ENCODE measurements around the gene PPP6R3.
"Not testable (repeated sequence)": the region's sequence is repeated elsewhere in the genome, so short reads cannot be mapped to it uniquely, and the experiment has no call there.

The PPP6R3 gene, protein sequence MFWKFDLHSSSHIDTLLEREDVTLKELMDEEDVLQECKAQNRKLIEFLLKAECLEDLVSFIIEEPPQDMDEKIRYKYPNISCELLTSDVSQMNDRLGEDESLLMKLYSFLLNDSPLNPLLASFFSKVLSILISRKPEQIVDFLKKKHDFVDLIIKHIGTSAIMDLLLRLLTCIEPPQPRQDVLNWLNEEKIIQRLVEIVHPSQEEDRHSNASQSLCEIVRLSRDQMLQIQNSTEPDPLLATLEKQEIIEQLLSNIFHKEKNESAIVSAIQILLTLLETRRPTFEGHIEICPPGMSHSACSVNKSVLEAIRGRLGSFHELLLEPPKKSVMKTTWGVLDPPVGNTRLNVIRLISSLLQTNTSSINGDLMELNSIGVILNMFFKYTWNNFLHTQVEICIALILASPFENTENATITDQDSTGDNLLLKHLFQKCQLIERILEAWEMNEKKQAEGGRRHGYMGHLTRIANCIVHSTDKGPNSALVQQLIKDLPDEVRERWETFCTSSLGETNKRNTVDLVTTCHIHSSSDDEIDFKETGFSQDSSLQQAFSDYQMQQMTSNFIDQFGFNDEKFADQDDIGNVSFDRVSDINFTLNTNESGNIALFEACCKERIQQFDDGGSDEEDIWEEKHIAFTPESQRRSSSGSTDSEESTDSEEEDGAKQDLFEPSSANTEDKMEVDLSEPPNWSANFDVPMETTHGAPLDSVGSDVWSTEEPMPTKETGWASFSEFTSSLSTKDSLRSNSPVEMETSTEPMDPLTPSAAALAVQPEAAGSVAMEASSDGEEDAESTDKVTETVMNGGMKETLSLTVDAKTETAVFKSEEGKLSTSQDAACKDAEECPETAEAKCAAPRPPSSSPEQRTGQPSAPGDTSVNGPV

DNA sequence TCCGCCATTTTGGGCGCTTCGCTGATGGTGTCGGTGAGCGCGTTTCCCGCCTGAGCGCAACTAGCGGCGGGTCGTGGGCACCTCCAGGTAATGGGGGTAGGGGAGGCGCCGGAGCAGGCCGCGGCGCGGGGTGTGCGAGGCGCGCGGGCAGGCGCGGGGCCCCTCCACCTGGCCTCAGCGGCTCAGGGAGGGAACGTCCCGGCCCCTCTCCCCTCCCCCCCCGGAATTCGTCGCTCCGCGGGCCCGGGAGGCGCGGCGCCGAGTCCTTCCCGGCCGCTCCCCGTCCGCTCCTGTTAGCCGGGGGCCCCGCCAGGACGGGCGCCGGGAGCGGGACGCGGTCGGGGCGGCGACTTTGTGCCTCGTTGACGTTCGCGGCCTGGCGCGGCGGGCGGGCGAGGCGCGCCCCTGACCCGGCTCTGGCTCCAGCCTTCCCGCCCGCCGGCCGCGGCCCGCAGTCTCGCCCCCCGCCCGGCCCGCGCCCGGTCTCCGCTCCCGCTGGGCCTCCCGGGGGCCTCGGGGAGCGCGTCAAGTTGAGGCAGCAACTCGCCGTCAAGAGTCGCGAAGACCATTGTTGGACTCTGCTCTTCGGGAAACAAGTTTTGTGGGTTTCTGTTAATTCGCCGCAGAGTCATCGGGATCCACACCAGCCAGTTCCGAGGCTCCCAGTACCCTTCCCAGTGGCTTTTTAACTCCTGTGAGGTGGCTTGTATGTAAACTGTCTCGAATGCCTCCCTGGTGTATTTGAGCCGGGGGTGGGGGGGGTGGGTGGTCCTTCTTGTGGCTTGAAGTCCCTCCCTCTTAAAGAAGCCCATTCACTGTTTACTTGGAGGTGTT, at the start of gene PPP6R3:
Gene PPP6R3, plus strand, starts transcription at position 12 of the 834 bp plus-strand sequence. CDS start 76,913 bp downstream, outside the sequence.
- DNase-seq: no peak

DNA sequence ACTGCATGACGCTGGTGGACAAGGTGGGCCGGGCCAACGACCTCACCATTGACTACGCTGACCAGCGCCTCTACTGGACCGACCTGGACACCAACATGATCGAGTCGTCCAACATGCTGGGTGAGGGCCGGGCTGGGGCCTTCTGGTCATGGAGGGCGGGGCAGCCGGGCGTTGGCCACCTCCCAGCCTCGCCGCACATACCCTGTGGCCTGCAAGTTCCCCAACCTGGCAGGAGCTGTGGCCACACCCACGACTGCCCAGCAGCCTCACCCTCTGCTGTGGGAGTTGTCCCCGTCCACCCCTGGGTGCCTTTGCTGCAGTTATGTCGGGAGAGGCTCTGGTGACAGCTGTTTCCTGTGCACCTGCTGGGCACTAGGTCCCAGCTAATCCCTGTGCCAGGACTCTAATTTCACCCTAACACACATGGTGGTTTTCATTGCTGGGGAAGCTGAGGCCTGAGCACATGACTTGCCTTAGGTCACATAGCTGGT, 49.0 kb upstream of the PPP6R3 start:
- DNase-seq: no peak

DNA sequence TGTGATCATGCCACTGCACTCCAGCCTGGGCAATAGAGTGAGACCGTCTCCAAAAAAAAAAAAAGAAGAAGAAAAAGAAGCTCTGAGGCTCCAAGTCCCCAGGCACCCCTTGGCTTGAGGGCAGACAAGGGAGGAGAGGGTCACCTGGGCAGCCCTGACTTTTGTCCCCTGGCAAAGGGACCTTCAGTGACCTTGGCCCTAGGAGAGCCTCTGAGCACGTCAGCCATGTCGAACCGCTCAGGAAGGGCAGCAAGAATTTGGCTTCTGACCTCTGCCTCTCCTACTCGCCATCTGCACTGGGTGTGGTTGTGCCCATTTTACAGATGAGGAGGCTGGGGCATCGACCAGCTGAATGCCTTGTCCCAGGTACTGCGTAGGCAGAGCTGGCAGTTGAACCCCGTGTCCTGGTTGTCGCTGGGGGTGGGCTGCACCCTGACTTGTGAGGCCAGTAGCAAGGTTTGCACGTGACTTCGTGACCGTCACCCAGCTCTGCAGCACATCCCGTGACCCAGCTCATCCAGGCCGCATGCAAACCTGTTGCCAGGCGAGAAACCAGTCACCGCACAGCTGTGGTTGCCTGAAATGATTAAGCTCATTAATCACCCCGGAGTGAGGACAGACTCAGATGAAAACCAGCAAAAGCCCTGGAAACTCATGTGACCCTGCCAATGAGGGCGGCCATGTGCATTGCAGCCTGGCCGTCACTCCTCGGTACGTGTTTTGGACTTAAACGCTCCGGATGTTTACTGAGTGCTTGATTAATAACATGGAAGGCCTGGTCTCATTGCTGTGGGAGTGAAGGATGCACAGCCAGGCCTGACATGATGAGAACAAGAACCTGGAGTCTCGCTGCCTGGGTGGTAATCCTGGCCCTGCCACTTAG, 47.7 kb upstream of the PPP6R3 start:
- DNase-seq: no peak

DNA sequence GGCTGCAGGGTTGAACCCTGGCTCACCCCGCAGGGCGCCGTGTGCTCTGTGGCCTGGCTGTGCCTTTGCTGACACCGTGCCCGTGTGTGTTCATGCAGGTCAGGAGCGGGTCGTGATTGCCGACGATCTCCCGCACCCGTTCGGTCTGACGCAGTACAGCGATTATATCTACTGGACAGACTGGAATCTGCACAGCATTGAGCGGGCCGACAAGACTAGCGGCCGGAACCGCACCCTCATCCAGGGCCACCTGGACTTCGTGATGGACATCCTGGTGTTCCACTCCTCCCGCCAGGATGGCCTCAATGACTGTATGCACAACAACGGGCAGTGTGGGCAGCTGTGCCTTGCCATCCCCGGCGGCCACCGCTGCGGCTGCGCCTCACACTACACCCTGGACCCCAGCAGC, 47.0 kb upstream of the PPP6R3 start:
- DNase-seq: no peak

DNA sequence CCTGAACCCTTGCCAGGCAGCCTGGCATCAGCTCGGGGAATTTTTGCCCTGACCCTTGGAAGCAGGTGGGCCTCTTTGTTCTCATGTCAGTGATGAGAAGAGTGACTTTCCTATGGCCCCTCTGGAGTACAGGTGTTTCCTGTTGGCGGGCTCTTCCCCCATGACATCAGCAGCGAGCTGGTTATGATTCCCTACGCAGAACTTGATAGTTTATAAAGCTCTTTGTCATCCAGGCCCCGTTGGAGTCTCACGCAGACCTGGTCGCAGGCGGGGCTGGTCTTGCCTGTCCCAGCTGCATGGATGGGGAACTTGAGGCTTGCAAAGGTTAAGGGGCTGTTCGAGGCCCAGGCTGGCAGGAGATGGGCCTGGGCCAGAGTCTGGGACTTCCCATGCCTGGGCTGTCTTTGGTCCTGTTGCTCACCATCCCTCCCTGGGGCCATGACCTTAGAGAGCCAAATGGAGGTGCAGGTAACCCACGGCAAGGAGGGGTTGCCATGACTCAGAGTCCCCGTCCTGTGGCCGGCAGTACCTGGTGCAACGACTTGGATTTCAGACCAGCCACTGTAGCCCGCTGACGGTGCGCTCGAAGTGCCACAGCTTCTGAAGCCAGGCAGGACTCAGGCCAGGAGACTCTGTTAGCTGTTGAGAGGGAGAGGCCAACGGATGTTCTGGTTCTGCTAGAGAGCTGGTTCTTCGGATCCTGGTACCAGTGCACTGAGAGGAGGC, 45.9 kb upstream of the PPP6R3 start:
- no peak for DNase-seq

DNA sequence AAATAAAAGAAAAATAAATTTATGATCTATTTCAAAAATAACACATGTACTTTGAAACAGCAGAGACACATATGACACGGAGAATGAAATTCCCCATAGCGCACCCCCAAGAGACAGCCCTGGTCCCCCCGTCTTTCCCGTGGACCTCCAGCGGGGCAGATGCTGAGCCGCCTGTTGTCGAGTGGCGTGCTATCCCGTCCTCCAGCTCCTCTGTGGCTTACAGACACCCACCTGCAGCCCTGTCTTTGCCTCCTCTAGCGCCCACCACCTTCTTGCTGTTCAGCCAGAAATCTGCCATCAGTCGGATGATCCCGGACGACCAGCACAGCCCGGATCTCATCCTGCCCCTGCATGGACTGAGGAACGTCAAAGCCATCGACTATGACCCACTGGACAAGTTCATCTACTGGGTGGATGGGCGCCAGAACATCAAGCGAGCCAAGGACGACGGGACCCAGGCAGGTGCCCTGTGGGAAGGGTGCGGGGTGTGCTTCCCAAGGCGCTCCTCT, 44.4 kb upstream of the PPP6R3 start:
- no peak for DNase-seq

DNA sequence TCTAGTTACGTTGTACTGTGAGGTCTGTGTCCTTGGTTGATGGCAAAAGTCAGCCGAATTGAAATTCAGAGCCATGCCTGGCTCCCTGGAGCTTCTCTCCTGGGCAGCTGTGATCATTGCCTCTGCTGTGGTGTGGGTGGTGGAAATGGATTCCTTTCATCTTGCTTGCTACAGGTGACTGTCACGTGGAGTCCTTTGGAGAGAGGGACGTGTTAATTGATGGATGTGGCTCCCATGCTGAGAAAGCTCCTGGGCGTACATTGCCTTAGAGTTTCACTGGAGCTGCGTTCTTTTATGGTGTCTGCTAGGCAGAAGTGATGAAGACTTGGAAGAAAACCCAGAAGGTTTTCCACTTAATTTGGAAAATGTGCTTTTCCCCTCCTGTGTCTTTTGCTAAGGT, 41.9 kb upstream of the PPP6R3 start:
- no peak for DNase-seq

DNA sequence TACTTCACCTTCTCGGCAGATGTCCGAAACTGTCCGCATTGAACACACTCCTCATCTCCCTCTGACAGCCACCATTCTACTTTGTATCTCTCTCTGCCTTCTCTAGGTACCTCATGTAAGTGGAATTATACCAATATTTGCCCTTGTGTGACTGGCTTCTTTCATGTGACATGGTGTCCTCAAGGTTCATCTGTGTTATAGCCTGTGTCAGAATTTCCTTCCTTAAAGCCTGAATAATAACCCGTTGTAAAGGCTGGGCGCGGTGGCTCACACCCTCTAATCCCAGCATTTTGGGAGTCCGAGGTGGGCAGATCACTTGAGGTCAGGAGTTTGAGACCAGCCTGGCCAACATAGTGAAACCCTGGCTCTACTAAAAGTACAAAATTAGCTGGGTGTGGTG, 40.4 kb upstream of the PPP6R3 start:
- DNase-seq: no peak

DNA sequence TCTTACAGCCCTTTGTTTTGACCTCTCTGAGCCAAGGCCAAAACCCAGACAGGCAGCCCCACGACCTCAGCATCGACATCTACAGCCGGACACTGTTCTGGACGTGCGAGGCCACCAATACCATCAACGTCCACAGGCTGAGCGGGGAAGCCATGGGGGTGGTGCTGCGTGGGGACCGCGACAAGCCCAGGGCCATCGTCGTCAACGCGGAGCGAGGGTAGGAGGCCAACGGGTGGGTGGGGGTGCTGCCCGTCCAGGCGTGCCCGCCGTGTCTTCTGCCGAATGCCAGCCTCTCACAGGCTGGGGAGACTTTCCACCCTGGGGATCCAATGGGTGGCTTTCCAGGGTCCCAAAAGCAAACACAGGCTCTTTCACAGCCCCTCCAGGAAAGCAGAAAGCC, 37.1 kb upstream of the PPP6R3 start:
- DNase-seq: no peak

DNA sequence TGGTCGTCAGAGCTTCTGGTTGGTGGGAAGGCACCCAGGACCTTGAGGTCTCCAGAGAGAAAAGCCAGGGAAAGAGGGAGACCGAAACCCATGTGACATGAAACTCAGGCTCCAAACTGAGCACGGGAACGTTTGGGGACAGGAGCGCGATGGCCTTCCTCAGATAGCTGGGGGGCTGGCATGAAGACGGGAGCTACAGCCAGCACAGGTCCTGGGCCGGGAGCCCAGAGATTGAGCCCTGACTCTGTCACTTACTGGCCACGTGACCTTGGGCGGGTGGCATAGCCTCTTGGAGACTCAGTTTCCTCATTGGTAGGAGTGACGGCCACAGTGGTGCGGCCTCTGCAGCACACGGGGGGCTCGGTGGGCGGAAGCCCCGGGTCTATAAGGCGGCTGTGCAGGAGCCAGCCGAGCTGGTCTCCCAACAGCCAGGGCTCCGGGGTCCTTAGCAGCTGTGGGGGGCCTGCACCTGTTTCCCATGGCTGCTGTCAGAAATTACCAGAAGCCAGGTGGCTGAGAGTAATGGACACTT, 36.4 kb upstream of the PPP6R3 start:
- DNase-seq: no peak

DNA sequence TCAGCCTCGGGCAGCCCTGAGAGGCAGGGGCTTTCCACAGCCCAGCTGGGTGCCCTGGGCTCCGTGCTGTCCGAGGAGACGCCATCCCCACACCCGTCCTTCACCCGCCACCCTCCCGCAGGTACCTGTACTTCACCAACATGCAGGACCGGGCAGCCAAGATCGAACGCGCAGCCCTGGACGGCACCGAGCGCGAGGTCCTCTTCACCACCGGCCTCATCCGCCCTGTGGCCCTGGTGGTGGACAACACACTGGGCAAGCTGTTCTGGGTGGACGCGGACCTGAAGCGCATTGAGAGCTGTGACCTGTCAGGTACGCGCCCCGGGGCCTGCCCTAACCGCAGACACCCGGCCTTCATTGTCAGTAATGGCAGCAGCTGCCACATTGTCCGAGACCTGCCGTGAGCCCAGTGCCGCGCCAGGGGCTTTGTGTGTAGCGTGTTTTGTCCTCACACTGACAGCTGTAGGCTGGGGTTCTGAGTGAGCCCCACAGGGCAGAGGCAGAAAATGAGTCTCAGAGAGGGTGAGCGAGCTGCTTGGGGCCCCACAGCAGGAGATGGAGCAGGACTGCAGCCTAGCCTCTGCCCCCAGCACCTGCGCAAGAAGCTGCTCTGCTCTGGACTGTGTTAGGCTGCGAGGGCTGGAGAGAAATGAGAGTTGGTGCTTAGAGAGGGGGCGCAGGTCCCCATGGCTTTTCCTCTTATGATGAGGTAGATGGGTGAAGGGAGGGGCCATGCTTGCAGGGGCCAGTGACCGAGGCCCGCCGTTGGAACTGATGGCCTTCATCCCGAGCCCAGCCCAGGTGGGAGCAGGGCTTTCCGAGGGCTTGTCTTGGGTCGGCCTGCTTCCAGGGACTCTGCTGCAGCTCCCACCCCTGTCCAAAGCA, 35.3 kb upstream of the PPP6R3 start:
- DNase-seq: no peak

DNA sequence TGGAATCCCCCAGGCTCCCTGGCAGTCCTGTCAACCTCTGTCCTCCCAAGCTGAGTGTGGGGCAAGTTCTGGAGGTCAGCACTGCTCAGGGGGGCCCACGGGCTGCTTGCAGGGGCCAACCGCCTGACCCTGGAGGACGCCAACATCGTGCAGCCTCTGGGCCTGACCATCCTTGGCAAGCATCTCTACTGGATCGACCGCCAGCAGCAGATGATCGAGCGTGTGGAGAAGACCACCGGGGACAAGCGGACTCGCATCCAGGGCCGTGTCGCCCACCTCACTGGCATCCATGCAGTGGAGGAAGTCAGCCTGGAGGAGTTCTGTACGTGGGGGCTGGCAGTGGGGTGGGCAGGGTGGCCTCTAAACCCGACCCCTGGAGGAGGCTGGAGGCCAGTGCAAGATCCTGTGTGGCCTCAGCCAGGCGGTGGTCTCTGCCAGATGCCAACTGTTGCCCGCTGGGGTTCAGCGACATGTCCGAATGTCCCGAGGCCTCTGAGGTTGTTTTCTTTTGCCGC, 34.6 kb upstream of the PPP6R3 start:
- DNase-seq: no peak

DNA sequence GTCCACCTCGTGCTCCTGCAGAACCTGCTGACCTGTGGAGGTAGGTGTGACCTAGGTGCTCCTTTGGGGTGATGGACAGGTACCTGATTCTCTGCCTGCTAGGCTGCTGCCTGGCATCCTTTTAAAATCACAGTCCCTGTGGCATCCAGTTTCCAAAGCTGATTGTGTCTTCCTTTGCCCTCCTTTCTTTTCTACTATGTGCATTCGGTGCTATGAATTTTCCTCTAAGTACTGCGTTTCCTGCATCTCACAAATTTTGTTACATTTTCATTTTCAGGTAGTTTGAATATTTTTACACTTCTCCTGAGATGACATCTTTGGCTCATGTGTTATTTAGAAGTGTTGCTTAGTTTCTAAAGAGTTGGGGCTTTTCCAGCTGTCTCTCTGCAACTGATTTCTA, 30.9 kb upstream of the PPP6R3 start:
- DNase-seq: no peak

DNA sequence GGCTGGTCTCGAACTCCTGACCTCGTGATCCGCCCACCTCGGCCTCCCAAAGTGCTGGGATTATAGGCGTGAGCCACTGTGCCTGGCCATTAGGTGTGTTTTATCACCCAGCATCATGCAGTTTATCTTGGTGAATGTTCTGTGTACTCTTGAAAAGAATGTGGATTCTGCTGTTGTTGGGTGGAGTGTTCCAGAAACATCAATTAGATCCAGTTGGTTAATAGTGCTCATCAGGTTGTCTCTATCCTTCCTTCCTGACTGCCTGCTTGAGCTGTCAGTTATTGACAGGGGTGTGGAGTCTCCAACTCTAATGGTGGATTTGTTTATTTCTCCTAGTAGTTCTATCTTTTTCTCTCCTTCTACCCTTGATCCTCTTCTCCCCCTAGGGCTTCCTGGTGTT, 30.2 kb upstream of the PPP6R3 start:
- DNase-seq: no peak

DNA sequence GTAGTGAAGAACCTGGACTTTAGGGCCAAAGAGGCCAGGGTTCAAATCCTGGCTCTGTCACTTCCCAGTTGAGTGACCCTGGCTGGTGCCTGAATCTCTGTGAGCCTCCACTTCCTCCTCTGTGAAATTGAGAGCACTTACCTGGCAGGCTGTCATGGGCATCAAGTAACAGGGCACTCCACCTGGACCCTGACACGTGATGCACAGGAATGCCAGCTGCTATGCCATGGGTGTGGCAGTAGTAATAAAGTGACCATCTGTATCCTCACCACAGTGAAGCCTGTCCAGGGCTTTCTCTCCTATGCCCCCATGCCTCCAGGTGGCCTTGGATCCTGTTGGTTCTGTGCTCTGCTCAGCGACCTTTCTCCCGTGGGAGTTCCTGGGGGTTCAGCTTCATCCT, 29.8 kb upstream of the PPP6R3 start:
- DNase-seq: no peak

DNA sequence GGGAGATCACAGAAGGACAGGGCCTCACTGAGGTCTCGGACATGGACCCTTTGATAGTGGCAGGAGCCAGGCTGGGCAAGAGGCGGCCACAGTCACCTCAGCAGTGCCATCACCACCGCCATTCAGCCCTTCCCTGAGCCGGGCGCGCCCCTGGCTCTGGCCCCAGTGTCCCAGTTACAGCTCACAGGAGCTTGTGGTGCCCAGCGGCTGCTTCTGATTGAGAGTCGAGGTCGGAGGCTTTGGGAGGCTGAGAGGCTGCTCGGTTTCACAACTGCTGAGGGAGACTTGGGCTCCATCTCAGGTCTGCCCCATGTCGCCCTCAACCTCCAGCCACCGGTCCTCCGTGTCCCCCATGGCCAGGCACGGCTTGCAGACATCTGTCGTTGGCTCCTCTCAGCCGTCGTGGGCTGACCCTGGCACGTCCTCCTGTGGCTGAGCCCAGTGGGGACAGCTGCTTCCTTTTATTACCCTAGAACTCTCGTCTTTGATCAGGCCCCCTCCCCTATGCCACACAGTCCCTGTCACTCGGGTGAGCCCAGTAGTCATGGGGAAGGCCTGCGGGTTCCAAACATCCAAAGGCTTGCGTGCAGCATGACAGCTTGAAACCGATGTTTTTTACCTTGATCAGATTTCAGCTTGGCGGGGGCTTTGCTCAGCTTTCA, 28.4 kb upstream of the PPP6R3 start:
- no peak for DNase-seq

DNA sequence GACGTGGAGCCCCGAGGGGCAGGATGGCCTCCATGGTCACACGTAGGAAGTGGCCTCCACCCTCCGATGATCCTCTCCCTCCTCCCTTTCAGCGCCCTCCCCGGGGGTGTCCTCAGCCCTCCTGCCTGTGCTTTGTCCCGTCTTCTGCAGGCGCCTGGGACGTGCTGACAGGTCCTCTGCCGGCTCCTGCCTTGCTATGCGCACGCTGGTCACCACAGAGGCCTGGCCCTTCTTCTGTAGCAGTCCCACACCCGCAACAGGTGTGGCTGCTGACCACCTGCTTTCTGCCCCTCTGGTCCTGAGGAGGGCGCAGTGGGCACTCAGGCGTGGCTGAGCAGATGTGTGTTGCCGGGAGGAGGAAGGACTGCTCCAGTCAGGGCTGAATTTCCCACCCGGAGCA, 27.7 kb upstream of the PPP6R3 start:
- DNase-seq: no peak

DNA sequence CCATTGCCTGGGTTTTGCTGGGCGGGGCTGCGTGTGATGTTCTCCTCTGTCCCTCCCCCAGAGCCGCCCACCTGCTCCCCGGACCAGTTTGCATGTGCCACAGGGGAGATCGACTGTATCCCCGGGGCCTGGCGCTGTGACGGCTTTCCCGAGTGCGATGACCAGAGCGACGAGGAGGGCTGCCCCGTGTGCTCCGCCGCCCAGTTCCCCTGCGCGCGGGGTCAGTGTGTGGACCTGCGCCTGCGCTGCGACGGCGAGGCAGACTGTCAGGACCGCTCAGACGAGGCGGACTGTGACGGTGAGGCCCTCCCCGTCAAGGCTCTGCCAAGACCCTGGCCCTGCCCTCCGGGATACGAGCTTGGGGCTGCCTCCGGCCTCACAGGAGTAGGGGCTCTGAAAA, 27.0 kb upstream of the PPP6R3 start:
- DNase-seq: no peak

DNA sequence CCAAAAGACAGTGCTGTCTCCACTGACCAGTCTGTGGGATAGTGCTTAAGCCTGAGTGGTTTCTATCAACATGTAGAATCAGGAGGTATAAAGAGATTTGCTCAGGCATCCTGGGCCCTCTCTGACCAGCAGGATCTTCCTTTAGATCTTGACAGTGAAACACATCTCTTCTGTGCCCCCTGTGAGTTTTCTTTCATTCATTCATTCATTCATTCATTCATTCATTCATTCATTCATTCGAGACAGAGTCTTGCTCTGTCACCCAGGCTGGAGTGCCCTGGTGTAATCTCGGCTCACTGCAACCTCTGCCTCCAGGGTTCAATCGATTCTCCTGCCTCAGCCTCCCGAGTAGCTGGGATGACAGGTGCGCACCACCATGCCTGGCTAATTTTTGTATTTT, 26.4 kb upstream of the PPP6R3 start:
- not testable (repeated sequence) for DNase-seq

Measured in NCI-H446 treated with DMSO at 0.1 percent for 48 hours (cell line).